GM18907 (cell line): ENCODE data around the gene ZNF76.
"Not testable (repeated sequence)": the region's sequence is repeated elsewhere in the genome, so short reads cannot be mapped to it uniquely, and the experiment has no call there.

Experiments used
- ATAC-seq: cut with Tn5 transposase; IDR thresholded peaks from one replicate; pipeline ENCODE4 v1.9.1; 2021; ENCODE audit warnings: mild to moderate bottlenecking, moderate library complexity; ENCODE audit not compliant: unreplicated experiment

The ZNF76 gene

GRCh38 chr6:35320031-35320410 lies 60.5 kb downstream of the ZNF76 start:
- ATAC-seq = no peak

GRCh38 chr6:35321091-35321490 lies 61.6 kb downstream of the ZNF76 start:
- no peak for ATAC-seq

GRCh38 chr6:35327349-35328027 lies 68.0 kb downstream of the ZNF76 start:
- ATAC-seq = peak; percentile 59

GRCh38 chr6:35328108-35328723 lies 68.7 kb downstream of the ZNF76 start:
- ATAC-seq = no peak

- not testable (repeated sequence) for ATAC-seq
Measured at GRCh38 chr6:35328965-35329364, 69.4 kb downstream of the ZNF76 start.

- no peak for ATAC-seq
Measured at GRCh38 chr6:35330541-35331119, 71.1 kb downstream of the ZNF76 start.

- ATAC-seq = not testable (repeated sequence)
Measured at GRCh38 chr6:35332074-35332887, 72.7 kb downstream of the ZNF76 start.

- ATAC-seq = no peak
Measured at GRCh38 chr6:35341557-35341956, 82.0 kb downstream of the ZNF76 start.

GRCh38 chr6:35342258-35343091 lies 82.9 kb downstream of the ZNF76 start, which contains the start of gene PPARD:
Gene PPARD, plus strand, starts transcription at chr6:35342558. Its CDS starts 68,530 bp downstream, at chr6:35411088.
- ATAC-seq = peak; percentile 96

GRCh38 chr6:35343092-35343834 lies 83.7 kb downstream of the ZNF76 start:
- ATAC-seq = no peak

- no peak for ATAC-seq
Measured at GRCh38 chr6:35343835-35344550, 84.5 kb downstream of the ZNF76 start.
